HG03354 (cell line): ENCODE measurements around the gene LIN7C.
A peak's percentile ranks its signal among the peaks of the same experiment; 100 is the strongest.

Experiments used
- ATAC-seq: cut with Tn5 transposase; IDR thresholded peaks from one replicate; pipeline ENCODE4 v1.9.1; 2021; ENCODE audit warnings: mild to moderate bottlenecking; ENCODE audit not compliant: unreplicated experiment, poor library complexity, severe bottlenecking

The LIN7C gene

GRCh38 chr11:27513389-27513788 is 6.8 kb upstream of the LIN7C start:
- no peak for ATAC-seq

DNA sequence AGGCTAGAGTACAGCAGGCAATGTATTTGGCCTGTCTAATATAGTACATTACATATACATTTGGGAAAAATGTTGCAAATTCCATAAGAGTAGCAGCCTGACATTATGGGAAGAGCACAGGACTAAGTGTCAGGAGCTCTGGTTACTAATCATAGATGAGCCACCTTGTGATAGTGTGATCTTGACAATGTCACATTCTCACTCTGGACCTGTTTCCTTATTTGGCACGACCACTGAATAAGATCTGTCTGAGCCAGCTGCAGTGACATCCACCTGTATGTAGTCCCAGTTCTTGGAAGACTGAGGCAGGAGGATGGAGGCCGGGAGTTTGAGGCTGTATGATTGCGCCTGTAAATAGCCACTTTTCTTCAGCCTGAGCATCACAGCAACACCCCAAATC is 5.7 kb upstream of the LIN7C start:
- ATAC-seq: no peak

DNA sequence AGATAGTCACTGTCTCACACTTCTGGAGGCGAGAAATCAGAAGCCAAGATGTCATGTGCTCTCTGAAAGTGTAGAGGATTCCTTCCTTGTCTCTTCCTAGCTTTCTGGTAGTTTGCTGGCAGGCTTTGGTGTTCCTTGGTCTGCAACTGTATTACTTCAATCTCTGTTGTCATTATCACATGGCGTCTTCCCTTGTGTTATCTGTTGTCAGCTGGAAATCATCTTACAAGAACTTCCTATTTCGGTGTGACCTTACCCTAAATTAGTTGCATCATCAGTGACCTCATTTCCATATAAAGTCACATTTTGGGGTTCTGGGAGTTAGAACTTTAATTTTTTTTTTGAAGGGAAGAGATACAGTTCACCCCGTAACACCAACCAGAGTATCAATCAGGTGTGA is 3.3 kb upstream of the LIN7C start:
- ATAC-seq: no peak

- no peak for ATAC-seq
These were observed 1.2 kb upstream of the LIN7C start for GRCh38 chr11:27507557-27508322.

- ATAC-seq: no peak
These were observed 788 bp downstream of the LIN7C start for GRCh38 chr11:27505781-27506180.

- no peak for ATAC-seq
These were observed 2.4 kb downstream of the LIN7C start for GRCh38 chr11:27504205-27504604.

DNA sequence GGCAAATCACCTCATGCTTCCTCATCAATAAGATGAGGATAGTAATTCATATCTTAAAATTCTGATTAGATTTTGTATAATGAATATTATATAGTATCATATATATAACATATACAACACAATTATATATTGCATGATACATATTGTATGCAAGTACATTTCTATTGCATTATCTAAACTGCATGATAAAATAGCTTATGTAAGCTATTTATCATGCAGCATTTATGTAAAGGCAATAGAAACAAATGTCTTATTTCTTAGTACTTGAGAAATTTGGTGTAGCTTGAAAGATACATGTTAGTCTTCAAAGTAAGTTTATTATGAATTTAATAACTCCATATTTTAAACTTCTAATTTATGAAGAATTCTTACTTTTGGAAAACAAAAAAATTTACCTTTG is 5.5 kb downstream of the LIN7C start:
- no peak for ATAC-seq

DNA sequence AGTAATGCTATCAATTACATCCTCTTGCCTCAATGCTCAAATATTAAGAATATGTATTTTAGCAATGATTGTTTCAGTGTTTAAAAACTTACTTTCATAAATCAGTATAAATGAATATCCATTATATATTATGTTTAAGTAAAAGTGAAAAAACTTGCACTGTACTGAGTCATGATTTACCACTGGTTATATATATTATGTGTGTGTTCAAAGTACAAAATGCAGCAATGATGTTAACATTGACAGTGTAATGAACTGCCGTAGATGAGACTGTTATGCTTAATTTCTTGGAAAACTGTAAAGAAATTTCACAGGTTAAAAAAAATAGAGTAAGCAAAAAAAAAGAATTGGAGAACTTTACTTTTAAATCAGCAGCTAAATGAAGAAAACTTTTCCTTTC is 8.7 kb downstream of the LIN7C start:
- no peak for ATAC-seq

GRCh38 chr11:27497284-27497866 is 9.2 kb downstream of the LIN7C start:
- peak; percentile 77 for ATAC-seq

- no peak for ATAC-seq
These were observed 10.1 kb downstream of the LIN7C start for GRCh38 chr11:27496461-27496860.

DNA sequence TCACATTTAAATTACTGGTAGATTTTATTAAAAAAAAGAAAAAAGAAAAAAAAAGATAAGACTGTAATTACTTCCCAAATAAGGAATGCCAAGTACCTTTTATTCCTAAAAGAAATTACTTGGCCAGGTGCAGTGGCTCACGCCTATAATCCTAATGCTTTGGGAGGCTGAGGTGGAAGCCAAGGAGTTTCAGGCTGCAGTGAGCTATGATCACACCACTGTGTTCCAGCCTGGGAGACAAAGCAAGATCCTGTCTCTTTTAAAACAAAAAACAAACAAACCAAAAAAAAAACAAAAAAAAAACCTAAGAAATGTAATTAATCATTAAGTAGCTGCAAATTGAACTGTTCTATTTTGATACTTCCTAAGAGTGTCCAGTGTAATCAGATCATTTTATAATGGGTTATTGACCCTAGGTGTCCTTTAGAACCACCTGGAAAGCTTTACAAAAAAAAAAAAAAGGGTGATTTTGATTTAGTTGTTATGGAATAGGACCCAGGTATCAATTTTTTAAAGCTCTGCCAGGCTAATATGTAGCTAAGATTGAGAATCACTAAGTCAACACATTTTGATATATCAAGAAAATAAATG is 10.8 kb downstream of the LIN7C start:
- no peak for ATAC-seq

DNA sequence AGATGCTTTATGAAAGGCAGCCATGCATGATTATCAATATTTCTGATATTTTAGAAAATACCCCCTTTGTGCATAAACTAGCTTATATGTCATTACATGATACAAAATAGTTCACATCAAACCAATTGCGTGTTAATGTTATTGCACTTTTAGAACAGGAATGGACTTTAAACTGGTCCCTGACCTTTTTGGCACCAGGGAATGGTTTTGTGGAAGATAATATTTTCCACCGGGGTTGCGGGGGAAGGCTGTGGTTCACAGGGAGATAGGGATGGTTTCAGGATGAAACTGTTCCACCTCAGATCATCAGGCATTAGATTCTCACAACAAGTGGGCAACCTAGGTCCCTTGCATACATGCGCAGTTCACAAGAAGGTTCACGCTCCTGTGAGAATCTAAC is 17.5 kb downstream of the LIN7C start:
- no peak for ATAC-seq

DNA sequence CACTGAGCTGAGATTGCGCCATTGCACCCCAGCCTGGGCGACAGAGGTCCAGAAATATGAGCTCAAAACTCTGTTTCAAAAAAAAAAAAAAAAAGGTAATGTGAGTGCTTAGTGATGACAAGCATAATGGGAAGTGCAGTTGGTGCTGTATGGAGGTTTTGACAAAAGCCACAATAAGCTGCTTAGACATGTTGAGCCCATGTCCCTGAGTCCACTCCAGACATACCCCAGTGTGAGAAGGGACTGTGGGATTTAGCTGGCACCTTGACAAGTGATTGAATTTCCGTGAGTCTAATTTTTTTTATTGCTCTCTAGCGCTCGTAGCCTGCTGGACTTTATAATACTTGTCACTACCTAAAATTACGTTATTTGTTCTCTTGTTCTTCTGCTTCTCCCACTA is 18.9 kb downstream of the LIN7C start:
- ATAC-seq: no peak

- ATAC-seq: peak; percentile 80
These were observed 20.4 kb downstream of the LIN7C start for GRCh38 chr11:27485930-27486773.

GRCh38 chr11:27482793-27483192 is 23.8 kb downstream of the LIN7C start:
- ATAC-seq: no peak

DNA sequence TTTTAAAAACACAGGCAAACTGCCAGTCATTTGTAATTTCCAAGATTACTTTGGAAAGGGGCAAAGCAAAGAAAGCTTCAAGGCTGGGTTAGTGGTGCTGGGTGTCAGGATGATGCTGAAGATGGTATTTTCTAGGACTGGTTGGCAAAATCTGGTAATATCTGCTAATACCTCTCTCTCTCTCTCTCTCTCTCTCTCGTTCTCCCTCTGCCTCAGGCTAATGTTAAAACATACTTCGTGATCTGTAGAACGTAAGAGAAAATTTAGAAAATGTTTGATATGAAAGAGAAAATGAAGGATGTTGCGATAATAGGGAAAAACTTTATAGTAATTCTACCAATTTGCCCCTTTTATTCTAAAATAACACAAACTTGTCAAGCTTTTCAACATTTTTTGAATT is 24.6 kb downstream of the LIN7C start:
- ATAC-seq: no peak

- no peak for ATAC-seq
These were observed 28.7 kb downstream of the LIN7C start for GRCh38 chr11:27477831-27478230.

DNA sequence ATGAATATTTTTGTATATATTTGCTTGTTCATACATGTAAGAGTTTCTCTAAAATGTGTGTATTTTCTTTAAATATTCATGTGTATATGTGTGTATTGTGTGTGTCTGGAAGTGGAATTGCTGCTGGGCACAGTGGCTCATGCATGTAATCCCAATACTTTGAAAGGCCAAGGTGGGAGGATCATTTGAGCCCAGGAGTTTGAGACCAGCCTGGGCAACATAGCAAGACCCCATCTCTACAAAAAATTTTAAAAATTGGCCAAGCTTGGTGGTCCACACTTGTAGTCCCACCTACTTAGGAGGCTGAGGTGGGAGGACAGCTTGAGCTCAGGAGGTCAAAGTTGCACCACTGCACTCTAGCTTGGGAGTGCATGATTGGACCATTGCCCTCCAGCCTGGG is 29.3 kb downstream of the LIN7C start:
- no peak for ATAC-seq

- no peak for ATAC-seq
These were observed 30.9 kb downstream of the LIN7C start for GRCh38 chr11:27475622-27476021.

DNA sequence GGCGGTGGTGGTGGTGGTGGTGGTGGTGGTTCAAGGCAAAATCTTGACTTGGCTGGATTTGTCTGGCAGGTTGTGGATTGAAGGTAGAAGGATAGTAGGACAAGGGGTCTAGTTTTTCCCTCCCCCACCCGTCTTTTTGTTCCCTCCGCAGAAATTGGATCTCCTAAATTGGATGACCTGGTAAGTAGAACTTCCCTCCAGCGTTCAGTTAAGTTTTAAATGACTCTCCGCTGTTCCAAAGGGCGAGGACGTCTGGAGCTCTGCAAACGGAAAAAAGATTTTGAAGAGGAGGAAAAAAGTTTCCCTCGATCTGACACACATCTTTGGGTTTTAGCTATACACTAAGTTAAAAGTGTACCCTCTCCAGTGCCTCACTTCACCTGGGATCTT is 33.6 kb downstream of the LIN7C start:
- no peak for ATAC-seq
